ENCODE results near the gene RIC1. TPM values are rescaled to one million over a fixed set of nuclear protein-coding genes. Genes with fewer than 3 reads are reported as not detected.

The RIC1 gene
- total and polyA plus RNA-seq, 9 of the 15 experiments (the other 6 are each of a cell fraction or from before 2014, with no cell fraction given), result 3.2 to 25.8 (median 15.0) TPM

- TF ChIP-seq ZNF76 (CRISPR knock-in tag; IDR thresholded peaks at IDR 0.05; ENCODE audit: borderline replicate concordance) (no peak), ZNF395 (CRISPR knock-in tag; IDR thresholded peaks at IDR 0.05) (no peak), RBM15 (IDR thresholded peaks at IDR 0.05; ENCODE audit: insufficient read depth, low read length) (no peak), ZNF324 (CRISPR knock-in tag; IDR thresholded peaks at IDR 0.05) (no peak), NUFIP1 (IDR thresholded peaks at IDR 0.05; ENCODE audit: partially characterized antibody) (no peak)
- in situ Hi-C loops (cut with MboI) (no loop called here), intact Hi-C loops (cut with micrococcal nuclease) (loop anchor here (5.0 kb wide), 1 partner anchor 66 kb away; no protein-coding TSS in a partner anchor)
- DNase-seq (ENCODE audit: extremely low read depth in 1 of 4, low spot score in 3 of 4) (no peak), ATAC-seq (no peak), FAIRE-seq (no peak)
- CTCF ChIA-PET (ENCODE audit: low intra/inter-chr PET ratio), result no interaction called here
- Histone ChIP-seq H4K20me1 (replicated peaks; ENCODE audit: control insufficient read depth, insufficient read depth, low read length) (no peaks in the 10 kb centered on the region), H3K9me3 (replicated peaks; ENCODE audit: control insufficient read depth, insufficient read depth, low read depth, low read length) (no peaks in the 10 kb centered on the region; the same call in 1 of the 2 replicates), H3K36me3 (ENCODE audit: control insufficient read depth, insufficient read depth, low read length) (no peaks in the 10 kb centered on the region), H3K9me1 (ENCODE audit: control insufficient read depth, insufficient read depth, low read length) (no peaks in the 10 kb centered on the region), H3K4me3 (no peak overlapping the region), H3K27me3 (ENCODE audit: control insufficient read depth in 2 of 2, insufficient read depth in 2 of 2, low read length in 2 of 2) (no peaks in the 10 kb centered on the region), H2AFZ (ENCODE audit: low read depth, low read length) (no peak overlapping the region), H3K9ac (ENCODE audit: insufficient read depth in 1 of 2, low read depth in 2 of 2, low read length in 2 of 2) (no peak overlapping the region), H3K4me2 (ENCODE audit: insufficient read depth, low read length) (no peak overlapping the region), H3K27ac (ENCODE audit: extremely low read depth, low read depth, low read length) (no peak overlapping the region), H3K79me2 (ENCODE audit: control insufficient read depth, insufficient read depth, low read length) (no peaks in the 10 kb centered on the region), H3K4me1 (replicated peaks in 1 of 2; ENCODE audit: control insufficient read depth in 2 of 2, insufficient read depth in 2 of 2, low read length in 2 of 2) (no peaks in the 10 kb centered on the region)
- POLR2A ChIA-PET, result no interaction called here
- no TSS peak for BruUV-seq (replicated peaks)
- WGBS (ENCODE audit: insufficient coverage, low coverage, missing lambda C conversion rate), result 100% methylated on average over 1 of the region's 1 CpG
Measured at GRCh38 chr9:5698004-5698403, 69.1 kb downstream of the RIC1 start.
